Middle frontal gyrus (tissue), 1 donor: ENCODE results near the gene PHEX.

Experiments used
- DNase-seq: peaks from one replicate; pipeline ENCODE4 v3.0.0-alpha.2; 2015; ENCODE audit warnings: low spot score; ENCODE audit errors: extremely low spot score

PHEX gene

DNA sequence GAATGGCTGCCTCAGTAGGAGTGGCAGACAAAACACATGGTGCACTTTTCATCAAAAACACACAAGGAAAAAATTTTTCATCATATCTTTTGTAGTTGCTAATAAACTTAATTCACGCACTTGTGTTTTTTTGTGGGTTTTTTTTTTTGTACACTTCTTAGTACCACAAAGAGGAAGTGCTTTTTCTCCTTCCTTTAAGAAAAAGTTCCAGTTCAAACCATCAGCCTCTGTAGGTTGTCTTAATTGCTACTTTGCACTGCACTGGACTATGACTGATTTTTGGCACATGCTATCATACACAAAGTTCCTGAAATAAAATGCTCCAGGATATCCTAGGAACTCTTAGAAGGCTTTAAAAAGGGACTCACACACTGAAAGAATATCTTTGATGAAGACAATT lies at the start of gene PHEX:
Gene PHEX, plus strand, starts transcription at position 242 of the 400 bp plus-strand sequence. CDS start 681 bp downstream, outside the sequence.
- no peak for DNase-seq

DNA sequence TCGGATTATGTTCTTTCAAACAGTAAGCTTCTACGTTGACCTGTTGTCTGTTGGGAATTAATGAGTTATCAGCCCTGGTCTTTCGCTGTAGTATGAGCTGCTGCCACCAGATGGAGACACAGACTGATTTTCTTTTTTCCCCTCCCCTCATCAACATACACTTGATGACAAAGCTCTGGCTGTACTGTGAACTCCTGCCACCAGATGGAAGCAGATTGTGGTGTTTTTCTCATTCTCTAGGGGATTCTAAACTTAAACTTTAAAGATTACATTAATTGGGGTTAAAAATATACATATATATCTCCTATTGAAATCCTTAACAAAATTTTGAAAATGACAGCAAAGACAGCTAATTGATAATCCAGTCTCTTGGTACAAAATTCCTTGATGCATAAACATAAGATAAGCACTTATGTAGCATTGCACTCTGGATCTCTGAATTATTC lies 46.8 kb upstream of the PHEX start:
- DNase-seq, result peak; percentile 31

DNA sequence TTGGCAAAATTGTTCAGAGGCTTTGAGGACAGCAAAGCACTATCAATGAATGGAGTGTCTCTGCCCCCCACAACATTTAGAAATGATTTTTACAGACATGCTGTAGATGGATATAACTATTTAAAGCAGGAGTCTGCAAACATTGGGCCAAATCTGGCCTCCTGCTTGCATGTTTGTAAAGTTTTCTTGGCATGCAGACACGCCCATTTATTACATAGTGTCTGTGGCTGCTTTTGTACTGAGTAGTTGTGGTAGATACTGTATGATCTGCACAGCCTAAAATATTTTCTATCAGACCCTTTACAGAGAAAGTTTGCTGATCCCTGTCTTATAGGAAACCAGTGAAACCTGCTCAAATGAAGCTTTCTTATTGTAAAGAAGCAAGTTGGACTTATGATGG lies 45.5 kb upstream of the PHEX start:
- no peak for DNase-seq

DNA sequence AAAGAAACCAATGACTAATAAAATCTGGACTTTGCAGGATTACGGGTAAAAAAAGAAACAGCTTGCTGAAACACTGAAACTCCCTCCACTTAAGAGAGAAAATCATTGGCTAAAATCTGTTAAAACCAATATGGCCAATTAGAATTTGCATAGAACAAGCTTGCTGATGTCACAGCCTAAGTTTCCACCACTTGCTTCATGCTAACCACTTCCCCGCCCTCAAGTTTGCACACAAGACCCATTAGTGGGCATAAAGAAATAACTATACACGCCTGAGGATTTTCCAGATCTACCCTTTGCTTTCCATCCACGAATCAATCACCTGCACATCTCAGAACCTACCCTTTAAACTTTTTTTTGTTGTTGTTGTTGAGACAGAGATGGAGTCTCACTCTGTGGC lies 42.7 kb upstream of the PHEX start:
- DNase-seq, result no peak

DNA sequence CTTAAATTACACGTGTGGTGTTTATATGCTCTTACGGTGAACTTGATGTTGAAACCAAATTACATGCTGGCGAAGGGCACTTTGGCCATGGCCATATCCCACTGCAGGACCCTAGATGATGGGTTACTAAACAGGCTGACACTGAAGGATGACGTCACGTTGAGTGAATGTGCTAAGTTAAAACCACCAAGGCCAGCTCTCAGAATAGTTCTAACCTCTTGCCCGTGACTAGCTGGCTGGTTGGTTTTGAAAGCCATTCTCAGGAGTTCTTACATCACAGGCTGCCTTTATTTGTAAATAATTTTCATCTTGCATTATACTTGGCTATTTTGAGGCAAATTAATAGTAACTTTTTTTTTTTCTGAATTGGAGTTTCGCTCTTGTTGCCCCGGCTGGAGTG lies 41.3 kb upstream of the PHEX start:
- DNase-seq, result no peak

DNA sequence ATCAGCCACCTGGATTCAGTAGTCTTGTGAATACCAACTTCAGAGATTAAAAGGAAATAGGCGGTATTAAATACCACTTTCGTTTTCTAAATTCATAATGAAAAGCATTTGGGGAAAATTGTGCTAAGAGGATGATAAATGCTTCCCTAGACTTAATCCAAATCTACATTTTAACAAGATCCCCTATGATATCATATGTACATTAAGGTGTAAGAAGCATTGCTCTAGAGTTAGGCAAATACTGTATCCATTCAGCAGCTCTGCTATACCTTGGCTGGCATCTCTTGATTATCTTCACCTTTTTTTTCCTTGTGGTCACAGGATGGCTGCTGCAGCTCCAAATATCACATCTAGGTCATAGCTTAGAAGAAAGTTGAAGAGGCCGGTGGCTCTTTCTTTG lies 40.6 kb upstream of the PHEX start:
- no peak for DNase-seq

DNA sequence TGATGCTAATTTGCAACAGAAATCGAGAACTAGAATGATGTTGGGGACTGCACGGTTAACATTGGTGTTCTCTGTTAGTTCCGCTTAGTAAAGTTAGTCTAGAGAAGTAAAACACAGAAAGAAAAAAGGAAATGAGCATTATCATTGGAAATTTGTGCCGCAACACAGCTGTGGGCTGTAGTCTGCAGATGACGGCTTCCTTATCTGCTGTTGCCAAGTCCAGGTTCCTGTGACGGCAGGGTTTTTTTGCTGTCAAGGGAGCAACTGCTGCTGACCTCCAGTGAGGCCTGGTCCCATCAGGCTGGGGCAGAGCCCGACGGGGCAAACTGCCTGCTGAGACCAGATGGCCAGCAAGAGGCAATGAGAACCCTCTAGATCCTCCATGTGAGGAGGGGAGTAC lies 38.9 kb upstream of the PHEX start:
- no peak for DNase-seq

DNA sequence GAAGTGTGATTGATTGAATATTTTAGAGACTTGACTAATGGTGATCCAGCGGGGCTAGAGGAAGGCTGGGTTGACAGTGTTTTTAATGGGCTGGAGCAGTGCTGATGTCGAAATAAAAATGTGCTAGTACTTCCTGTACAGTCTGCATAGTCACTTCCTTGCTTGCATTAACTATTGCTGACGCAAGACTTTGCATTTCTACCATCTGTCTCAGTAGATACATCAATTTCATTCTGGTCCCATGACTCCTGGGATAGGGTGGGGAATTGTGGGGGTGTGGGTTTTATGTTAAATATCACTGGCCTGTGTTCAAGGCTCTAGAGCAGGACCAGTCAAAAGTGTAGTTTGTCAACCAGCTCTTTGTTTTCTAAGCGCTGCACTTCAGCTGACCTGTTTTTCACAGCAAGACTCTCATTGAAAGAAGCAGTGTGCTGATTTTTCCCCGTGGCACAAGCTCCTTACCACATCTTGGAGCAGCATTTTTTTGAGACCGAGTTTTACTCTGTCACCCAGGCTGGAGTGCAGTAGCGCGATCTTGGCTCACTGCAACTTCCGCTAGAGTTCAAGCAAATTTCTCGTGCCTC lies 35.2 kb upstream of the PHEX start:
- no peak for DNase-seq

DNA sequence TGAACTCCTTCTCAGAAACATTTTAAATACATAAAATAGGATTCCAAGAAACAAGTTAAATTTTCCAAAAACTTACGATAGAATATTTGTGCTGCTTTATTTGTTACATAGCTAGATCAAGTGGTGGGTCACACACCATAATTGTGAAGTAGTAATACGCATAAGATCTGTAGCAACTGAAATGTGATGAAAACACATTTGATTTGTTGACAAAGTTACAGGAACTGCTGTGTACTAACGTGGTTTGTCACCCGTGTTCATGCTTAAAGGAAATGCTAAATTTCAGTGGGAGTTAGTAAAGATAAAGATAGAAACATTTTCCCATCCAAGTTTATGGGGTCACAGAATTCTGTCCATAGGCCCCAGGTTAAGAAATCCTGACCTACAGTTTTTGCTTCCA lies 34.1 kb upstream of the PHEX start:
- DNase-seq, result no peak

DNA sequence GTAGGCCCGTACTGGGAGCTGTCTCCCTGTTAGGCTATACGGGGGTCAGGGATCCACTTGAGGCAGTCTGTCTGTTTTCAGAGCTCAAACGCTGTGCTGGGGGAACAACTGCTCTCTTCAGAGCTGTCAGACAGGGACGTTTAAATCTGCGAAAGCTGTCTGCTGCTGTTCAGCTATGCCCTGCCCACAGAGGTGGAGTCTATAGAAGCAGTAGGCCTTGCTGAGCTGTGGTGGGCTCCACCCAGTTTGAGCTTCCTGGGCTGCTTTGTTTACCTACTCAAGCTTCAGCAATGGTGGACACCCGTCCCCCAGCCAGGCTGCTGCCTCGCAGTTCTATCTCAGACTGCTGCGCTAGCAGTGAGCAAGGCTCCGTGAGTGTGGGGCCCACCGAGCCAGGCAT lies 27.3 kb upstream of the PHEX start:
- DNase-seq, result no peak

DNA sequence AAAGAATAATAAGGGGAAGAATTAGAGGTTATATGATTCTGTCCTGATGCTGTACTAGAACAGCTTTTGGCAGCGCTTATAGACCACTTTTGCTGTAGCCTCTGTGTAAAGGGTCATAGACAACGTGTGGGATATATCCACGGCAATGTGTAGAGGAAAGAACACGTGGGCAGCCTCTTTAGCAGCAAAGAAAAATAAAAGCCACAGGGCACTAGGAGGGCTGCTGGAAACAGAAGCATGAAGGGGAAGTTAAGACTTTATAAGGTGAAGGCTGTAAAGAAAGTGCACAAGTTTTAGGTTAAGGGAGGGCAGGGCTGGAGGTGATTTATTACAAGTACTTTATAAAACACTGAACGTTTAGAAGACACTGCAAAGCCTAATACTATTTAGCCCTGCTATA lies 20.1 kb upstream of the PHEX start:
- DNase-seq, result no peak

DNA sequence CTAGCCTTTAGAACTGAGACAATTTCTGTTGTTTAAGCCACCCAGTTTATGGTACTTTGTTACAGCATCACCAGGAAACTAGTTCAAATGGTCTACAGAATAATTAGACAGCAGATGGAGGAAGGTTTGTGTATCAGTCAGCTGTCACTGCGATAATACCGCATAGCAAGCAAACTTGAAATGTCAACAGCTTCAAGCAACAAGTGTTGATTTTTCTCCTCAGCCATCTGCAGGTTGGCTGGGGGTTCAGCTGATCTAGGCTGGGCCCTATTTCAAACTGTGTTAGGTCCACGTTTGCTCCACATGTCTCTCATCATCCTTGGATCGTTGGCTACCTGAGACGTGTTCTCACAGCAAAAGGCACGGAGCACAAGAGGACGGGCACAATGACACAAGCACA lies 19.2 kb upstream of the PHEX start:
- DNase-seq, result no peak

DNA sequence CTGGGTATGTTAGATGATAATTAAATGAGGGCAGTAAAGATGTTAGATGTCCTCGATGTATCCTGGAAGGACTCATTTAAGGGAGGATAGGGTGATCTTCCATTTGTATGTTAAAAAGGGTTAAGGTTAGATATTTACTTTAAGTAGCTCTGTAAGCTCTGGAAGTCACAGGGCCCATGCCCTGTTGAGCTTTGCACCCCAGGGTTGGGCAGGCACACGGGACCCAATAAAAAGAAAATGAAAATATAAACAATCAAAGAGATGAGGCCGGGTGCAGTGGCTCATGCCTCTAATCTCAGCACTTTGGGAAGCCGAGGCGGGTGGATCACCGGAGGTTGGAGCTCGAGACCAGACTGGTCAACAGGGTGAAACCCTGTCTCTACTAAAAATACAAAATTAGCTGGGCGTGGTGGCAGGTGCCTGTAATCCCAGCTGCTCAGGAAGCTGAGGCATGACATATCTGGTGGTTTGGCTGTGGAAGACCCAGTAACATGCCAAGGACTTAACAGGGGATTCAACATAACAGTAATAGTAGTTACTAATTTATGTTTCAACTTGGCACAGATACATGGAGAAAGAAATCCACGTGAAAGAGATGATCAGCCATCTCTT lies 16.9 kb upstream of the PHEX start:
- DNase-seq, result no peak

DNA sequence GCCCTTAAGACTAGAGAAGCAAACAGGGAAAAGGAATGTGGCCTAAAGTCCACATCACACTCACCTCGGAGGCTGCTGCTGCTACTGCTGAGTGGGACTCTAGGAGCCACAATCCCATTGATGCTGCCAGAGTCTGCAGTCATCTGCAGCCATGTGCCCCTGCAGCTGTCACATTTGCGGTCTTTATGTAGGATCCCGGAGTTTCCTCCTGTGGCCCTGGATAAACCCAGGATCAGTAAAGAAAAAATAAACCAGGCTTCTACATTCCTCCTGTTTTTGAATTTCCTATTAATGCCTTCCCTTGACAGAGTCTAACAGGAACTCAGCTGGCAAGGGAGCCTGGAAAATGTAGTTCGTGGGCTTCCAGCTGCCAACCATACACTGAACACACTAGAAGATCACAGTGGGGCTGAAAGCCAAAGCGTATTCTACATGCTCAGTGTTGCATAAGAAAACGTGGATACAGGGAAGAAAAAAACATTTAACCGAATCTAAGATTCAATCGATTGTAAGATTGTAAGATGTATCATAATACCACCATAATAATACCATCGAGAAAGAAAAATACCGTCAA lies 10.3 kb upstream of the PHEX start:
- no peak for DNase-seq

DNA sequence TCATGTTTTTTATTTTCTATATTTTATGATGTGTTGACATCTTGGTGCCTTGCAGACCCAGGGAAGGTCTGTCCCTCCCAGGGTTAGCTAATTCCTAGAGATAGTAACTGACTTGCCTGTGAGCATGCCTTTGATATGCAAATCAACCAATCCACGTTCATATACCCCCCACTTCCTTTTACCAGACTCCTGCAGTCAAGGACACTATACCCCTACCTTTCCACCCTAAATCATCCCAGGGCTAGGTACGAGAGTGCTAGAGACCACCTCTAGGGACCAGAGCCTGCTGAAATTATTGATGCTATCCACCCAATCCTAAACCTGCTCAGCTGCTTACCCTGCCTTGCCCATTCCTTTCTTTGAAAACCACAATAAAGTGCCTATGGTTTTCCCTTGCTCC lies 7.5 kb upstream of the PHEX start:
- DNase-seq, result no peak

DNA sequence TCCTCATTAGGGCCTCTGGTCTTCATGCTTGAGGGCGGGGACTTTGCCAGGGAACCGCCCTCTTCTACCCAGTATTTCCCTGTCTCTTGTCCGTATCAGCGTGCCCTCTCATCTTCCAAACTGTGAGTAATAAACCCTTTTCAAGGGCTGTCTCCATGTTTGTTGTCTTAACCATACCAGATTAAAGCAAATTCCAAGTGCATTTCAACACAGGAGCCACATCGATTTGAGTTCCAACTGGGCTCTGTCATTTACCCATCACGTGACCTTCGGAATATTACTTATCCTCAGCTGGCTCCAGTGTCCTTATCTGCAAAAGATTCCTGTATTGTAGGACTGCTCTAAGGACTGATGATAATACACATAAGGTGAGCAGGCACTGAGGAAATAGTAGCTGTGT lies 6.4 kb upstream of the PHEX start:
- no peak for DNase-seq

DNA sequence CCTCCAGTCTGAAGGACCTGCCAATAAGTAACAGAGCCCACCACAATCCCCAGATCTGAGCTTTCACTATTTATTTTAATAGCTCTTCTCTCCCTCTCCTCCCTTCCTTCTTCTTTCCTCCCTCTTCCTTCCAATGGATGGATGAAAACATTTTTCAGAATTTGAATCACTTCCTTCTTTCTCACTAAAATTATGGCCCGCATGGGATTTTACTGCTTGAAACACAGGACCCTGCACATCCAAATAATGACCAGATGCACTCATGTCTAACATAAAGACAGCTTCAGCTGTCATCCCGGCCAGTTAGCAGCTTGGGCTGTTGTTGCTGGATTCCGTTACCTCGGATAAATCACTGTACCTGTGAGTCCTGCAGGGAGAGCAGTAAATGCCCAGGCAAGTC lies 5.4 kb upstream of the PHEX start:
- DNase-seq, result no peak

DNA sequence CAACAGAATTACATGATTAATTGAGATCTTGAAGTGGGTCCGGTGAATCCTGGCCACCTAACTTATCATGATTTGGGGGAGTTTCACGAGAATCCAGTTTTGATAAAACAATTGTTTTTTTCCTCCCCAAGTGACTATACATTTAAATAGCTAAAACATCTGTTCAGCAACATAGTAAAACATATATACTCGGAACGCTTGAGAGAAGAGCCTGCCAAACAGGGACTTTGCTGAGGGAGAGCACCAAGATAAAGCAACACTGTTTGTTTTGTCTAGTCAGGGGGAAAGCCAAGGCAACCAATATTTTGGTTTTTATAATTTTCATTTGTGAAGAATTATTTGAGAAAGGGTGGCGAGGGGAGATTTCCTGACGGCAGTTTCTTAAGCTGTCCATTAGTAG lies 381 bp downstream of the PHEX start:
- DNase-seq, result no peak

DNA sequence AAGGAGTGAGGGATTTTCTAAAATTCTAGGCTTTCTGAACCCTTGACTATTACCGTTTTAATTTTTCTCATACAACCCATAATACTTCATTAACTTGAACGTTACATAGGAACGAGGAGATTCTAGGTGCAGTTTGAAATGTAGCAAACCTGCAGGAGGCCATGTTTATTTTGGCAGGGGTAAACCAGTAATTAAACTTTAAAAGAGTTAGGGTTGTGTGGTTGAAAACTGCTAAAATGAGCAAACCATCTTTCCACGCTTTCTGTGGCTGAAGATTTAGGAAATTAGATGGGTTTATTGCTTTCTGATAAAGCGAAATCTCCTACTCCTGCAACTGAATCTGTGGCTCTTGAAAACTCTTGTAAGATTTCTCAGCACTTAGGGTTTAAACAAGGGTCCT lies 1.7 kb downstream of the PHEX start:
- no peak for DNase-seq

DNA sequence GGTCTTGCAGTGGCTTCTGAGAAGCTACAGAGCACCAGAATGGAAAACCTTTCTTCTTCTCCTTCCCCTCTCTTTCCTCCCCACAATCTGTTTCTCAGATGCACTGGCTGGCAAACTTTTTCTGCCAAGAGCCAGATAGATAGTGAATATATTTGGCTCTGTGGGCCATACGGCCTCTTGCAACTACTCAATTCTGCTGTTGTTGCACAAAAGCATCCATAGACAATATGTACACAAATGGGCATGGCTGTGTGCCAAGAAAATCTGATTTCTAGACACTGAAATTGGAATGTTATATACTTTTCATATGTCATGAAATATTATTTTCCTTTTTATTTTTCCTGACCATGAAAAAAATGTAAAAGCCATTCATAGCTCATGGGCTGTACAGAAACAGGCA lies 3.1 kb downstream of the PHEX start:
- no peak for DNase-seq

DNA sequence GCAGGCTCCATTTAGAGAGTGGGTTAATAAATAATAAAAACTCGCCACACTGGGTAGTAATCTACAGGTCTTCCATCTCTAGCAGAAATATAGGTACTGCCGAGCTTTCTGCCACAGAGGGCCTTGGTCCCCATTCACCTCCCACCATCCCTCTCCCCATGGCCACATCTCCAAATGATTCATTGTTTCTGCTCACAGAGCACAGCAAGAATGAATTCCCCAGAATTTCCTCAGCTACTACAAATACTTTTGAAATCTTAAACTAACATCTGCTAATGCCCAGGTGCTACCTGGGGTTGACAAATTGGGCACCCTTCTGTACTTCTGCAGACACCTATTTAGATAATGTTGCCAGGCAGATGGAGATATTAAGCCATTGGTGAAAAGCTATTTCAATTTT lies 5.1 kb downstream of the PHEX start:
- DNase-seq, result no peak

DNA sequence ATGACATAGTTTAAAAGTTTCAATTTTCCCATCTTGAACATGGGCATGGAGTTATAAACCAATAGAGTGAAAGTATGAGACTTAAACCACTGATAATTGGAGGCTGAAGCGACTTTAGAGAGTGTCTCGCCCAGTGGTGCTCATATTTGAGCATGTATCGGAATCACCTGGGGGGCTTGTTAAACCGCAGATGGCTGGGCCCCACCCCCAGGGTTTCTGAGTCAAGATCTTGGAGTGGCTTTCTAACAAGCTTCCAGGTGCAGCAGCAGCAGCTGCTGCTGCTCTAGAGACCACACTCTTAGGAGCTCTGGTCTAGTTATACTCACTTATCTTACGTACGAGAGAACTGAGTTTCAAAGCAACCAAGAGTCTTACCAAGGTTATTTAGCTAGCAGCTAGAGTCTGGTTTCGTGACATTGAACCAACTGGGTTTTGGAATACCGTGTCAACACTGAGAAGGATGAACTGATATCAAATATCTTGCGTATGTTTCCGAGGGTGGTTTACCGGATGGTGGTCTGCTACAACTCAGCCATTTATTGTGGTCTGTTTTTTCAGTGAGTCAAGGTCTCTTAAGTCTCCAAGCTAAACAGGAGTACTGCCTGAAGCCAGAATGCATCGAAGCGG lies 5.9 kb downstream of the PHEX start:
- DNase-seq, result no peak

DNA sequence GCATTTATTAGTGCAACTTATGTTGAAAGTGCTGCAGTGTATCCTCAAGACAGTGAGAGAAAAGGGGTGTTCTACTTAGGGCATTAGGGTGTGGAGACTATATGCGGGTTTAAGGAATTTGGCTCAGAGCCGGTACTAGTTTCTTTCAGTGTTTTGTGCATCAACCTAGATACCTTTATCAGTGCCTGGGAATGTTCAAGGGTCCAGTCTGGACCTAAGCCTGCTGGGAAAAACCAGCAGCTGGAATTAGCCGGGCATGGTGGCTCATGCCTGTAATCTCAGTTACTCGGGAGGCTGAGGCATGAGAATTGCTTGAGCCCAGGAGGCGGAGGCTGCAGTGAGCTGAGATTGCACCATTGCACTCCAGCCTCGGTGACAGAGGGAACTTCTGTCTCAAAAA lies 7.4 kb downstream of the PHEX start:
- no peak for DNase-seq
